CD8-positive, alpha-beta memory T cell (primary cell): ENCODE data around the gene LRRC9. TPM values are rescaled to one million over a fixed set of nuclear protein-coding genes. Genes with fewer than 3 reads are reported as not detected.
"Not testable (repeated sequence)": the region's sequence is repeated elsewhere in the genome, so short reads cannot be mapped to it uniquely, and the experiment has no call there.

Experiments
- CTCF ChIA-PET: fragments of 350-600 bp; sonication (Branson Sonifier 250); formaldehyde crosslinking; loops from one replicate; lab custom pipeline; 2021; ENCODE audit warnings: antibody characterized with exemption; lab: Charles Lee
- POLR2A ChIA-PET: fragments of 350-600 bp; sonication (Branson Sonifier 250); formaldehyde crosslinking; loops from one replicate; lab custom pipeline; 2021; ENCODE audit warnings: antibody characterized with exemption; lab: Charles Lee
- DNase-seq, 5 donors: peaks; one replicate each; pipeline versions ENCODE4 v3.0.0 to v3.0.0-alpha.2; 2020 to 2022; ENCODE audit warnings: mixed read lengths in 1 of 5
- H3K27ac ChIP-seq: one replicate; pipeline ENCODE4 v1.7.0; 2013; ENCODE audit warnings: low read depth, mild to moderate bottlenecking, low read length, moderate library complexity
- H3K27me3 ChIP-seq: 2 replicates; pipeline ENCODE4 v1.7.0; 2013; ENCODE audit warnings: low read length, mild to moderate bottlenecking; ENCODE audit not compliant: insufficient read depth, poor library complexity, severe bottlenecking
- H3K36me3 ChIP-seq: 2 replicates; pipeline ENCODE4 v1.7.0; 2013; ENCODE audit warnings: mild to moderate bottlenecking, low read length, moderate library complexity; ENCODE audit not compliant: insufficient read depth
- H3K4me1 ChIP-seq: 2 replicates; pipeline ENCODE4 v1.7.0; 2013; ENCODE audit warnings: mild to moderate bottlenecking, low read length, moderate library complexity; ENCODE audit not compliant: insufficient read depth
- H3K4me3 ChIP-seq: 2 replicates; pipeline ENCODE4 v1.7.0; 2013; ENCODE audit warnings: mild to moderate bottlenecking, low read length
- H3K9me3 ChIP-seq: 2 replicates; pipeline ENCODE4 v1.7.0; 2013; ENCODE audit warnings: mild to moderate bottlenecking, low read length
- H3K27ac Mint-ChIP-seq, 8 donors: one replicate each; pipeline ENCODE4 v1.8.0; 2020 to 2021; ENCODE audit warnings: mixed read lengths in 8 of 8, mild to moderate bottlenecking in 6 of 8, inconsistent platforms in 3 of 8, moderate library complexity in 3 of 8
- H3K27me3 Mint-ChIP-seq, 2 donors: one replicate each; pipeline ENCODE4 v1.8.0; 2020 to 2021; ENCODE audit warnings: mixed read lengths in 2 of 2, mild to moderate bottlenecking in 1 of 2, moderate library complexity in 1 of 2
- H3K36me3 Mint-ChIP-seq, 3 donors: one replicate each; pipeline ENCODE4 v1.8.0; 2020 to 2021; ENCODE audit warnings: mixed read lengths in 3 of 3, inconsistent platforms in 1 of 3, mild to moderate bottlenecking in 1 of 3
- H3K4me1 Mint-ChIP-seq, 3 donors: one replicate each; pipeline ENCODE4 v1.8.0; 2020 to 2021; ENCODE audit warnings: mixed read lengths in 3 of 3, inconsistent platforms in 1 of 3, mild to moderate bottlenecking in 1 of 3
- H3K4me3 Mint-ChIP-seq, 7 donors: one replicate each; pipeline ENCODE4 v1.8.0; 2020 to 2021; ENCODE audit warnings: mixed read lengths in 7 of 7, mild to moderate bottlenecking in 6 of 7, moderate library complexity in 4 of 7, inconsistent platforms in 2 of 7
- H3K9me3 Mint-ChIP-seq, 5 donors: one replicate each; pipeline ENCODE4 v1.8.0; 2020 to 2022; ENCODE audit warnings: mixed read lengths in 5 of 5, mild to moderate bottlenecking in 3 of 5, moderate library complexity in 2 of 5, inconsistent platforms in 1 of 5
- polyA plus RNA-seq: library from polyadenylated mRNA; unstranded; fragments of 300-500 nt; fragmentation: Illumina TruSeq; gene quantifications from one replicate; pipeline ENCODE4 v1.2.3, GENCODE V29; 2021
- total RNA-seq, 2 experiments: library from RNA; stranded (reverse); gene quantifications; one replicate each; pipeline ENCODE4 v1.2.3, GENCODE V29; 2021

Gene LRRC9
- total and polyA plus RNA-seq, 3 experiments from 2014 or later, result not detected

DNA sequence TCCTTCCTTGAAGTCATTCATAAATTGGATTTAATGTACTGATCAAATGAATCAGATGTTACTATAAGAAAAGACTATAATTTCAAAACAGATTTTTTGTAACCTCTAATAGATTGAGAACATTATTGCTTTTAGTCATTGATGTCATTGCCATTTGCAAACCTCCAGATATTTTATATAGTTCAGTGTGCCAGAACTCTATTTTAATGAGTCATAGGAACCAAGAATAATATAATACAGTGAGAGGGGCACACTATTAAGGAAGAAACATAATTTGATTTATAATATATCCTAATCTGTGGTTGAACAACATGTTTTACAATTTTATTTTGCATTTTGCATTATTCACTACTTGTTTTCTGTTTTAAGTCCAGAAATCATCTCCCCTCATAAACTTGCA is 78.0 kb downstream of the LRRC9 start:
- CTCF ChIA-PET, result no interaction called here
- Histone ChIP-seq H3K9me3 (no peaks in the 10 kb centered on the region), H3K27ac (no peak overlapping the region), H3K27me3 (no peaks in the 10 kb centered on the region), H3K4me1 (no peaks in the 10 kb centered on the region), H3K4me3 (no peak overlapping the region), H3K36me3 (no peaks in the 10 kb centered on the region)
- peaks cover 0 to 2% (median 0%) of the 10 kb centered on the region in 5 donors for H3K9me3 Mint-ChIP-seq
- no peaks in the 10 kb centered on the region for H3K36me3 Mint-ChIP-seq
- POLR2A ChIA-PET, result no interaction called here
- no peak overlapping the region for H3K27ac Mint-ChIP-seq
- no peak for DNase-seq
- H3K4me1 Mint-ChIP-seq, result no peaks in the 10 kb centered on the region
- no peak overlapping the region for H3K4me3 Mint-ChIP-seq
- H3K27me3 Mint-ChIP-seq, result peaks cover 0 to 2% of the 10 kb centered on the region in 2 donors

DNA sequence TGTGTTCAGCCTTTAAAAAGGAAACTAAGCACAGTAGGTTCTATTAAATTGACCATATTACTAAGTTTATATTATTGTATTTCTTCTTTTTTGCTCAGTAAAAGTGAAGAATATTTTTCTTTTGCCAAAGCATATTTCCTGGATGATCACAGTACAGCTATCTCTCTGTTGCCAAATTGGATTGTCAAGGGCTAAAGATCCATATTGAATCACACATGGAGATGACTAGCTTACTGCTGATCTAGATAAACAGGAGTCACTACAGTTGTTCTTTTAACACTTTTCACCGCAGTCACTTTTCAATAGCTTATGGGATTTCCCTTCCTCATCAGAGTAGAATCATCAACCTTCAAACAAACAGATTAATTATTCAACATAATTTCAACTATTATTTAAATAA is 78.6 kb downstream of the LRRC9 start:
- peaks cover 0 to 2% (median 0%) of the 10 kb centered on the region in 5 donors for H3K9me3 Mint-ChIP-seq
- DNase-seq, result no peak
- no peaks in the 10 kb centered on the region for H3K36me3 Mint-ChIP-seq
- Histone ChIP-seq H3K4me3 (no peak overlapping the region), H3K4me1 (no peaks in the 10 kb centered on the region), H3K27ac (no peak overlapping the region), H3K9me3 (no peaks in the 10 kb centered on the region), H3K27me3 (no peaks in the 10 kb centered on the region), H3K36me3 (no peaks in the 10 kb centered on the region)
- ChIA-PET POLR2A (no interaction called here), CTCF (interaction anchor here (1.3 kb wide), 1 partner anchor 34 kb away, joined by 3 read pairs; no protein-coding TSS in a partner anchor)
- no peak overlapping the region for H3K4me3 Mint-ChIP-seq
- H3K27ac Mint-ChIP-seq, result no peak overlapping the region
- no peaks in the 10 kb centered on the region for H3K4me1 Mint-ChIP-seq
- peaks cover 0 to 2% of the 10 kb centered on the region in 2 donors for H3K27me3 Mint-ChIP-seq

DNA sequence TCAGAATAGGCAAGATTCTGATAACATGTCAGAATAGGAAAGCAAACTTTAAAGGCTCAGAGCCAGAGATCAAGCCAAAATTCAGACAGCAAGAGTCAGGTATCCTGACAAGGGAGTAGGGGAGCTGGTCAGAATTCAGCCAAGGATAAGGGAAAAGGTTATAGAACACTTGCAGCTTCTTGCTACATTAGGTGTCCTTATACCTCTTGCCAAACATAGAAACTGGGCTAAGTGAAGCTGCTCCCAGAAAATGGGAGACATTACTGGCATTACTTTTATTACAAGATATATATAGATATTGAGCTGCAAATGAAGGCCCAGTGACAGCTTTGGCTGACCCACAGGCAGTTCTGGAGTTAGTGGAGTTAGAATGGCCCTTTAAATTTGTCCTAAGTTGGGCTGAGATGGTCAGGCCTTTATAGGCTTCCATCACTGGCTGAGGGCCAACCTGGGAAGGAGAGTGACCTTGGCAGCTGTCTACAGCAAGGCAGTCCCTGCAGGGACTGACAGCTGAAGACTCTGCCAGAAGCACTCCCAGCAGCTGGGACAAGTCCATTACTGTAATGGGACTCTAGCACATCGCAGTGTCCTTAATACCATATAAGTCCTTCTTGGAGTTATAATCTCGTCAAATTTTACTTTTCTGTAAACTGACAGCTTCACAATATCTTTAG is 83.0 kb downstream of the LRRC9 start:
- Mint-ChIP-seq H3K36me3 (no peaks in the 10 kb centered on the region), H3K27ac (no peak overlapping the region), H3K4me1 (no peaks in the 10 kb centered on the region), H3K27me3 (peaks cover 2 to 10% of the 10 kb centered on the region in 2 donors), H3K9me3 (no peaks in the 10 kb centered on the region), H3K4me3 (no peak overlapping the region)
- no peak overlapping the region for H3K4me3 ChIP-seq
- no peak overlapping the region for H3K27ac ChIP-seq
- CTCF ChIA-PET, result no interaction called here
- no peaks in the 10 kb centered on the region for H3K9me3 ChIP-seq
- H3K27me3 ChIP-seq, result no peaks in the 10 kb centered on the region
- no peak for DNase-seq
- H3K36me3 ChIP-seq, result no peaks in the 10 kb centered on the region
- H3K4me1 ChIP-seq, result no peaks in the 10 kb centered on the region
- POLR2A ChIA-PET, result no interaction called here

DNA sequence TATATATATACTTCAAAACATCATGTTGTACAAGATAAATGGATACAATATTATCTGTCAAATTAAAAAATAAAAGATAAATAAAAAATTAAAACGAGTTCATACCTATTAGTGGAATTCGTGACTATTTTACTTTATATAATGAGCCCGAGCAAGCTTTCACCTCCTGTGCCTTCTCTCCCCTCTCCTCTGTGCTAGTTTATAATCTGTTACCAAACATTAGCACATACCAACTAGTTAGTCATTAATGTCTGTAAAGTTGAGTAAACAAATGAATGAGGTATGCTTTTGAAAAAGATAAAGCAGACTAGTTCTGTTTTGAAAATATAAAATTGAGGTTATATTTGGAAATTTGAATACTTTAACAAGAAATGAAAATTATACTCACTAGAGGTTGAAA is 84.0 kb downstream of the LRRC9 start:
- no peaks in the 10 kb centered on the region for H3K9me3 ChIP-seq
- no peak overlapping the region for H3K4me3 ChIP-seq
- H3K4me1 ChIP-seq, result no peaks in the 10 kb centered on the region
- H3K27me3 ChIP-seq, result no peaks in the 10 kb centered on the region
- Mint-ChIP-seq H3K36me3 (no peaks in the 10 kb centered on the region), H3K9me3 (no peaks in the 10 kb centered on the region), H3K27me3 (peaks cover 3 to 15% of the 10 kb centered on the region in 2 donors), H3K4me3 (no peak overlapping the region), H3K27ac (no peak overlapping the region), H3K4me1 (no peaks in the 10 kb centered on the region)
- no peak overlapping the region for H3K27ac ChIP-seq
- CTCF ChIA-PET, result no interaction called here
- POLR2A ChIA-PET, result no interaction called here
- no peaks in the 10 kb centered on the region for H3K36me3 ChIP-seq
- no peak for DNase-seq

DNA sequence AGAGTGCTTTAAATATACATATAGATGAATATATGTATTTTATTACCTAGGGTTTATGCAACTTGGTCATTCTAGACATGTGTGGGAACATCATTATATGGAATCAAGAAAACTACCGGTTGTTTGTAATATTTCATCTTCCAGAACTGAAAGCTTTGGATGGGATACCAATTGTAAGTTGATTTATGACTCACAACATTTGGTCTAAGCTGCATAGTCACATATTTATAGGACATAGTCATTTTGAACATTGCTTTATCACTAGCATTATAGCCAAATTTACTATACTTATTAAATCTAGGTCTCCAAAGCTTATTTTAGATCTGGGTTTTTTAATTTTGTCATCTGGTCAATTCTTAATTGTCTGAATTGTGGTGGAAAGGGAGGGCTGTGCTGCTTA is 88.1 kb downstream of the LRRC9 start:
- POLR2A ChIA-PET, result no interaction called here
- no peaks in the 10 kb centered on the region for H3K36me3 ChIP-seq
- H3K9me3 Mint-ChIP-seq, result peaks cover 0 to 5% (median 3%) of the 10 kb centered on the region in 5 donors
- DNase-seq, result no peak
- no peak overlapping the region for H3K27ac Mint-ChIP-seq
- CTCF ChIA-PET, result no interaction called here
- no peaks in the 10 kb centered on the region for H3K9me3 ChIP-seq
- H3K4me1 Mint-ChIP-seq, result no peaks in the 10 kb centered on the region
- peaks cover 0 to 4% (median 0%) of the 10 kb centered on the region in 3 donors for H3K36me3 Mint-ChIP-seq
- H3K27ac ChIP-seq, result no peak overlapping the region
- H3K27me3 Mint-ChIP-seq, result peaks cover 12 to 28% of the 10 kb centered on the region in 2 donors
- no peak overlapping the region for H3K4me3 Mint-ChIP-seq
- no peaks in the 10 kb centered on the region for H3K27me3 ChIP-seq
- H3K4me1 ChIP-seq, result no peaks in the 10 kb centered on the region
- H3K4me3 ChIP-seq, result no peak overlapping the region

DNA sequence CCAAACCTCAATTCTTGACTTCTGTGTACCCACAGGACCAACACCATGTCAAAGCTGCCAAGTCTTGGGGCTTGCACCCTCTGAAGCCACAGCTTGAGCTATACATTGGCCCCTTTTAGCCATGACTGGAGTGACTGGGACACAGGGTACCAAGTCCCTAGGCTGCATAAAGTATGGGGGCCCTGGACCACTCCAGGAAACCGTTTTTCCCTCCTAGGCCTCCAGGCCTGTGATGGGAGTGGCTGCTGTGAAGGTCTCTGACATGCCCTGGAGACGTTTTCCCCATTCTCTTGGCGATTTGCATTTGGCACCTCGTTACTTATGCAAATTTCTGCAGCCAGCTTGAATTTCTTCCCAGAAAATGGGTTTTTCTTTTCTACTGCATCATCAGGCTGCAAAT is 90.3 kb downstream of the LRRC9 start:
- H3K4me1 ChIP-seq, H3K27ac Mint-ChIP-seq, H3K9me3 Mint-ChIP-seq, H3K27ac ChIP-seq, H3K36me3 Mint-ChIP-seq, DNase-seq, H3K4me3 Mint-ChIP-seq, CTCF ChIA-PET, H3K36me3 ChIP-seq, H3K4me3 ChIP-seq, H3K4me1 Mint-ChIP-seq, H3K9me3 ChIP-seq, H3K27me3 ChIP-seq, POLR2A ChIA-PET: not testable (repeated sequence)
- H3K27me3 Mint-ChIP-seq, result peaks cover 11 to 28% of the 10 kb centered on the region in 2 donors

DNA sequence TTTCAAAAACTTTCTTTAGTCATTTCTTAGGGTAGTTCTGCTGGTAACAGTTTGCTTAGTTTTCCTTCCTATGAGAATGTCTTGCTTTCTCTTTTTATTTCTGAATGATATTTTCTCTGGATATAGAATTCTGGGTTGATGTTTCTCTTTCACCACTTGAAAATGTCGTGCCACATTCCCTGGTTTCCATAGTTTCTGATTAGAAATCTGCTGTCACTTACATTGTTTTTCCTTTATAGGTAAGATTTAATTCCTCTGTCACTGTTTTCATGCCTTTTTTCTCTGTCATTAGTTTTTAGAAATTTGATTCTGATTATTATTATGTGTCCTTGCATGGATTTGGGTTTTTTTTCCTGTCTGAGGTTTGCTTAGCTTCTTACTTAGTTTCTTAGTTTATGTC is 94.5 kb downstream of the LRRC9 start:
- no peaks in the 10 kb centered on the region for H3K9me3 ChIP-seq
- H3K4me1 ChIP-seq, result no peaks in the 10 kb centered on the region
- H3K27ac Mint-ChIP-seq, result no peak overlapping the region

DNA sequence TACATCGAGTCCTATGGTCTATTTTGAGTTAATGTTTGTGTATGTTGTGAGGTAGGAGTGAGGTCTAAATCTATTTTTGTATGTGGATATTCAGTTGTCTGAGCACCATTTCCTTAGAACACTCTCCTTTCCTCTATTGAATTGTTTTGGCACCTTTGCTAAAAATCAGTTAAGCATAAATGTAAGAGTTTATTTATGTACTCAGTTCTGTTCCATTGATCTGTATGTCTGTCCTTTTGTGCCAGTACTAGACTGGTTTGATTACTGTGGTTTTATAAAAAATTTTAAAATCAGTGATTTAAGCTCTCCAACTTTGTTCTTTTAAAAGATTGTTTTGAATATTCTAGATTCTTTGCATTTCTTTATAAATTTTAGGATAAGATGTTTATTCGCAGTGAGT is 101.7 kb downstream of the LRRC9 start:
- CTCF ChIA-PET, result no interaction called here
- H3K27ac ChIP-seq, result no peak overlapping the region
- H3K4me3 Mint-ChIP-seq, result no peak overlapping the region

More for the DNA sequence above, 94.5 kb downstream of the LRRC9 start:
- H3K27me3 Mint-ChIP-seq, result peaks cover 8 to 9% of the 10 kb centered on the region in 2 donors
- no peaks in the 10 kb centered on the region for H3K4me1 Mint-ChIP-seq
- DNase-seq, result no peak
- H3K9me3 Mint-ChIP-seq, result peaks cover 4 to 6% (median 5%) of the 10 kb centered on the region in 5 donors
- no peak overlapping the region for H3K4me3 Mint-ChIP-seq
- POLR2A ChIA-PET, result no interaction called here
- CTCF ChIA-PET, result no interaction called here
- H3K36me3 Mint-ChIP-seq, result peaks cover 0 to 4% (median 1%) of the 10 kb centered on the region in 3 donors
- Histone ChIP-seq H3K36me3 (no peaks in the 10 kb centered on the region), H3K27ac (no peak overlapping the region), H3K4me3 (no peak overlapping the region), H3K27me3 (no peaks in the 10 kb centered on the region)

More for the DNA sequence above, 101.7 kb downstream of the LRRC9 start:
- POLR2A ChIA-PET, result no interaction called here
- DNase-seq, result no peak
- Histone ChIP-seq H3K36me3 (no peaks in the 10 kb centered on the region), H3K9me3 (no peaks in the 10 kb centered on the region), H3K4me1 (no peaks in the 10 kb centered on the region), H3K27me3 (no peaks in the 10 kb centered on the region), H3K4me3 (no peak overlapping the region)
- Mint-ChIP-seq H3K36me3 (peaks cover 0 to 1% (median 0%) of the 10 kb centered on the region in 3 donors), H3K27me3 (peaks cover 7 to 11% of the 10 kb centered on the region in 2 donors), H3K27ac (no peak overlapping the region), H3K4me1 (no peaks in the 10 kb centered on the region), H3K9me3 (peaks cover 0 to 1% (median 0%) of the 10 kb centered on the region in 5 donors)
